AG10803 (cell line): Measurements from ENCODE around the gene ATAD2B.

ENCODE experiments used
- DNase-seq: peaks from one replicate; pipeline ENCODE4 v3.0.0; 2010; ENCODE audit warnings: low read depth
- H3K4me3 ChIP-seq: 2 replicates; pipeline ENCODE4 v1.5.1; 2011; ENCODE audit warnings: mild to moderate bottlenecking, low read length, control low read depth
- TF ChIP-seq, protein P1 (sequence below): conservative IDR thresholded peaks from 2 replicates; pipeline ENCODE4 v1.5.1; 2011; ENCODE audit warnings: mild to moderate bottlenecking, low read length, control low read depth, inconsistent platforms

The ATAD2B gene

DNA sequence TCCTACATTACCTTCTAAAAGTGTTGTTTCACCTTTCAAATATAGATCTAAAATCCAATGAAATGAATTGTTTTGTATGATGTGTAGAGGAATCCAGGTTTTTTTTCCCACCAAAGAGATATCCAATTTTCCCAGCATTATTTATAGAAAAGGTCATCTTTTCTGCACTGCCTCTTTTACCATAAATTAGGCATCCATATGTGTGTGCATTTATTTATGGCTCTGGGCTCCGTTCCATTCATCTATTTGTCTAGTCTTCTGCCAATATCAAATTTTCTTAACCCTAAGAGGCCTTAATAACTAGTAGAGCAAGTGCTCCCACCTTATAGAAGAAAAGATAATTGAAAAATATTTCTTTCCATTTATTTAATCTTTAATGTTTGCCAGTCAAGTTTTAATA lies 88.3 kb downstream of the ATAD2B start:
- no peak for DNase-seq
- no peak overlapping the region for H3K4me3 ChIP-seq
- TF ChIP-seq, protein P1, sequence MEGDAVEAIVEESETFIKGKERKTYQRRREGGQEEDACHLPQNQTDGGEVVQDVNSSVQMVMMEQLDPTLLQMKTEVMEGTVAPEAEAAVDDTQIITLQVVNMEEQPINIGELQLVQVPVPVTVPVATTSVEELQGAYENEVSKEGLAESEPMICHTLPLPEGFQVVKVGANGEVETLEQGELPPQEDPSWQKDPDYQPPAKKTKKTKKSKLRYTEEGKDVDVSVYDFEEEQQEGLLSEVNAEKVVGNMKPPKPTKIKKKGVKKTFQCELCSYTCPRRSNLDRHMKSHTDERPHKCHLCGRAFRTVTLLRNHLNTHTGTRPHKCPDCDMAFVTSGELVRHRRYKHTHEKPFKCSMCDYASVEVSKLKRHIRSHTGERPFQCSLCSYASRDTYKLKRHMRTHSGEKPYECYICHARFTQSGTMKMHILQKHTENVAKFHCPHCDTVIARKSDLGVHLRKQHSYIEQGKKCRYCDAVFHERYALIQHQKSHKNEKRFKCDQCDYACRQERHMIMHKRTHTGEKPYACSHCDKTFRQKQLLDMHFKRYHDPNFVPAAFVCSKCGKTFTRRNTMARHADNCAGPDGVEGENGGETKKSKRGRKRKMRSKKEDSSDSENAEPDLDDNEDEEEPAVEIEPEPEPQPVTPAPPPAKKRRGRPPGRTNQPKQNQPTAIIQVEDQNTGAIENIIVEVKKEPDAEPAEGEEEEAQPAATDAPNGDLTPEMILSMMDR = no peak

DNA sequence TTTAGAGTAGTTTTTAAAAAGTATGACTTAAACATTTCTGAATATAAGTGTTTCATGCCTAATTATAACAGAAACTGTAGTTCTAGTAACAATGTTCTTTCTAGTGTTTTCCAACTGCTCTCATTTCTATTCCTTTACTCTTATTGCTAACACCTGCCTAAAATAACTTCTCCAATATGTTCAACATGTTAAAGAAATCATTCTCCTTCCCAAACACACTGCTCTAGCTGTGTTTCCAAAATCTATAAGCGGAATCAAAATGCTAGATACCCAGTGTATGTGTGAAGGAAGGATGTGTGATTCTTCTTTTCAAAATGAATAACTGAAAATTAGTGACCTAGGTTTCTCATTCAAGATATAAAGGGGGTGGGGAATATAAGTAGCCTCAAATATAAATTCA lies 89.1 kb downstream of the ATAD2B start:
- TF ChIP-seq, protein P1 = no peak
- no peak for DNase-seq
- no peak overlapping the region for H3K4me3 ChIP-seq

DNA sequence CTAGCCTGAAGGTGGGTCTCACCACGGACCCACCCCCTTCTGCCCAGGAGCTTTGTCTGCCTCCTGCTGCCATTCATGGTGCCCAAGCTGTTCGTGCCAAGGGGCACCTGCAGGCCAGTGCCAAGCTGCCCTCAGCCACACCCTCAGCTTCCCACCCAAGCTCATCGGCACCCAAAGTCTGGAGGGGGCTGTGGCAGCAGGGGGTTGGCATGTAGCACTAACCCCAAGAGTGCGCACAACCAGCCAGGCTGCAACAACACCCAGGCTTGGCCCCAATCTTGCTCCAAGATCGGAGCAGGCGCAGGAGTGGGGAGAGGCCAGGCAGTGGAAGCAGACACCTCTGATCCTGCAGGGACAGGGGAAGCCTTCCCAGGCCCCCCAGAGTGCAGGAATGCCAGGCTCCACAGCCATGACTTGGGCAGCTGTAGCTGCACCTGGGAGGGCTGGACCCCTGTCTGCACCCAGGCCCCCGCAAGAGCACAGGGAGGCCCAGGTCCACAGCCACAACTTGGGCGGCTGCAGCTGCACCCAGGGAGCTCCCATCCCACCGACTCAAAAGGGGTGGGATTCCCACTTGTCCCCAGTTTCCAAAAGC lies 89.9 kb downstream of the ATAD2B start:
- TF ChIP-seq, protein P1 = no peak
- H3K4me3 ChIP-seq = no peak overlapping the region
- no peak for DNase-seq

DNA sequence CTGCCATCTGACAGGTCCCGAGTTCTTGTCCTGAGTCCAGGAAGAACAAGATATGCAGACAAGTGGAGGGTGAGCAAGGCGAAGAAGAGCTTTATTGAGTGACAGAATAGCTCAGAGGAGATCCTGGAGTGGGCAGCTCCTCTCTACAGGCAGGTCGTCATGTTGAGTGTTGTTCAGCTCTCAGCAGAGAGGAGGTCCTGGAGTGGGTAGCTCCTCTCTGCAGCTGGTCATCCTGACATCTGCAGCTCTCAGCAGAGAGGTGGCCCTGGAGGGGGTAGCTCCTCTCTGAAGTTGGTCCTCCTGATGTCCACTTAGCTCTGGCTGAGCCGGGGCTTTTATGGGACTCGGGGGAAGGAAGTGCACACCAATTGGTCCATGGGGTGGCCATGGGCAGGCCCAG lies 90.4 kb downstream of the ATAD2B start:
- no peak for DNase-seq
- H3K4me3 ChIP-seq = no peak overlapping the region
- TF ChIP-seq, protein P1 = no peak

DNA sequence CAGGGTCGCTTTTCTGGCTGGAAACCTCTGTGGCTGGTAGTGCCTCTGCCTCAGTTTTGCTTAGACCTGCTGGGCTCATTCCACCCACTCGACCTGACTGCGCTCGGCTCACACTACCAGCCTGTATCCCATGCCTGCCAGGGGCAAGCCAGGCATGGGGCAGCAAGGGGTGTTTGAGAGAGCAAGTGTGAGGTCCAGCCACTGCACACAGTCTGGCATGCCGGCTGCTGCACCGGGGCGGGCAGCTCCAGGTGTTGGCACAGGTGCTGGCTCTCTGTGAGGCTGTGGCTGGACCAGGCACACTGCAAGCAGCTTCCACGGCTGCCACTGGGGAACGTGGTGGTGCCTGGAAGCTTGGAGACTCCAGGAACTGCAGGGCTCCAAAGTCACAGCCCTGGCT lies 90.9 kb downstream of the ATAD2B start:
- no peak overlapping the region for H3K4me3 ChIP-seq
- TF ChIP-seq, protein P1 = no peak

DNA sequence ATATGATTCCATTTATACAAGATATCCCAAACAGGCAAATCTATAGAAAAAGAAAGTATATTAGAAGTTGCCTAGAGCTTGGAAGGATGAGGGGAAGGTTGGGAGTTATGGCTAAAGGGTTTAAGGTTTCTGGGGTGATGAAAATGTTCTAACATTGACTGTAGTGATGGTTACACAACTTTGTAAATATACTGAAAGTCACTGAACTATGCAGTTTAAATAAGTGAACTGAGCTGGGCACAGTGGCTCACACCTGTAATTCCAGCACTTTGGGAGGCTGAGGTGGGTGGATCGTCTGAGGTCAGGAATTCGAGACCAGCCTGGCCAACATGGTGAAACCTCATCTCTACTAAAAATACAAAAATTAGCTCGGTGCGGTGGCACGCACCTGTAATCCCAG lies 91.5 kb downstream of the ATAD2B start:
- no peak for DNase-seq
- TF ChIP-seq, protein P1 = no peak
- H3K4me3 ChIP-seq = no peak overlapping the region

More for the DNA sequence above, 90.9 kb downstream of the ATAD2B start:
- DNase-seq = no peak

DNA sequence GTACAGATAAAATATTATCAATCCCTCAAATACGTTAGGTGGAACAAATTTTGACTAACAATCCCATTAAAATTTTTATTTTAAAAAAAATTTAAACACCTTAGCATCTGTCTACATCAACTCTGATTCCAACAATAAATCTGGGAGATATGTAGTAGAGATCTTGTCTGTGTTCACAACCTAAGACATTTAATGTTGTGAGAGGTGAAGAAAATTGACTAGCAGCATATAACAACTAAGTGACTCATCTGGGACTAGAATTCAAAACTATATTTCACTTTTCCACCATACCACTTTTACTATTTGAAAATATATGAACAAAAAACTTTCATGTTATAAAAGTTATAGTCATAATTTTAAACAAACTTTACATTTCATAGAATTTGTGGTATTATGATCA lies 97.9 kb downstream of the ATAD2B start:
- peak; percentile 5 for DNase-seq
- TF ChIP-seq, protein P1 = no peak
- H3K4me3 ChIP-seq = no peak overlapping the region
